Measurements from ENCODE around the gene HOXA6.

DNA sequence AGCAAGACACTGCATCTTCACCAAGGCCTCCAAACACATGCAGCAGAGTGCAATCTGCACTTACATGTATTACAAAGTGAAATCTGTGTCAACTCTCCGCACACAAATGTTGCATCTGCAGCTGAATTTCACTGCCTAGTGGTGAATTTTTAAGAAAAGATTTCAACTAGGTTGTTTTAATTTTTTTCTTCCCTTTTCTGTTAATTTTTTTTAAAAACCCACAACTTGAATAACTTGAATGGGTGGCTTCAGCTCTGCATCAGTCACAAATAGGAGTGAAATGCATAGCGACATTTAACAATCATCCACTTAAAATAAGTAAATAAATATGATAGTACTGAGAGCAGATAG lies 46.4 kb upstream of the HOXA6 start:
- TF ChIP-seq CTCF (conservative IDR thresholded peaks at IDR 0.05) (no peak), EZH2 (IDR thresholded peaks at IDR 0.05; ENCODE audit: low read depth) (no peak)
